ENCODE results near the gene WSCD2.

GRCh38 chr12:108297424-108297823 is 168.3 kb downstream of the WSCD2 start:
- TF ChIP-seq EZH2 (IDR thresholded peaks at IDR 0.05; ENCODE audit: insufficient read depth, poor library complexity, severe bottlenecking) (no peak), EZH2phosphoT487 (IDR thresholded peaks at IDR 0.05; ENCODE audit: insufficient read depth, low read depth) (no peak)
